ENCODE measurements around the gene TMEM270. TPM values are rescaled to one million over a fixed set of nuclear protein-coding genes. Genes with fewer than 3 reads are reported as not detected.

The TMEM270 gene
- total and polyA plus RNA-seq, 2 of the 8 experiments (the other 6 are each of a cell fraction or from before 2014, with no cell fraction given): 0.26 TPM; not detected in 1

DNA sequence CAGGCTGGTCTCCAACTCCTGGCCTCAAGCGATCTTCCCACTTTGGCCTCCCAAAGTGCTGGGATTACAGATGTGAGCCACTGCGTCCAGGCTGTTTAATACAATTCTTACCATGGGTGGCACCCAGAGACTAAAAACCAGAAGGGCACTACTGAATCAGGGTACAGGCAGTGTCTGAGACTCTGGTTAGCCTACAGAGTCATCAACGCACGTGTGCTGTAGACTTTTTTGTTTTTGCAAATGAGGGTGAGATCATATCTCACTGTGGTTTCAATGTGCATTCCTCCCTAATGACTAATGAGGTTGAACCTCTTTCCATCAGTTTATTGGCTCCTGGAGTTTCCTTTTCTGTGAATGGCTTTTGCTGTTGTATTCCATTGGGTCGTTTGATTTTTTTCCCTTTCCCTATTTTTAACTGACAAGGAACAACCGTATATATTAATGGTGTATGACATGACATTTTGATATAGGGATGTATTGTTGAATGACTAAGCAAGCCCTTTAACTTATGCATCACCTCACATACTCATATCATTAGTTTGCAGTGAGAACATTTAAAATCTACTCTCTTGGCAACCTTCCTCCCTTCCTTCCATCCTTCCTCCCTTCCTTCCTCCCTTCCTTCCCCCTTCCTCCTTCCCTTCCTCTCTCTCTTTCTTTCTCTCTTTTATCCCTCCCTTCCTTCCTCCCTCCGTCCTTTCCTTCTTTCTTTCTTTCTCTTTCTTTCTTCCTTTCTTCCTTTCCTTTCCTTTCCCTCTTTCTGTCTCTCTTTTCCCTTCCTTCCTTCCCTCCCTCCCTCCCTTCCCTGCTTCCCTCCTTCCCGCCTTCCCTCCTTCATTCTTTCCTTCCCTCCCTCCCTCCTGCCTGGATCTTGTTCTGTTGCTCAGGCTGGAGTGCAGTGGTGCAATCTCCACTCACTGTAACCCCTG, 9.3 kb upstream of the TMEM270 start:
- no peak for FAIRE-seq
- WGBS, 2 experiments (ENCODE audit: extremely low coverage in 1 of 2, insufficient coverage in 1 of 2, insufficient read length in 1 of 2, insufficient replicate concordance in 2 of 2, low coverage in 1 of 2, low lambda C conversion rate in 2 of 2, missing lambda C conversion rate in 1 of 2): 71% methylated on average over 7 of the region's 8 CpGs; no CpG with 5 or more reads in 1 of the 2 experiments
- no peak overlapping the region for H3K4me3 ChIP-seq (ENCODE audit: extremely low read depth in 1 of 4, insufficient read depth in 2 of 4, low read depth in 3 of 4, low read length in 4 of 4)
- no peak overlapping the region for H2BK120ac ChIP-seq (replicated peaks; ENCODE audit: low read depth, low read length)
- peaks cover 4 to 5% of the 10 kb centered on the region in 2 experiments; a peak in 3 of 4 replicates for H3K9me3 ChIP-seq (ENCODE audit: insufficient read depth in 2 of 2, low read depth in 1 of 2, low read length in 1 of 2)
- no peak overlapping the region for H2BK12ac ChIP-seq (ENCODE audit: low read depth, low read length)
- H3K79me2 ChIP-seq (ENCODE audit: control insufficient read depth in 1 of 2, insufficient read depth in 2 of 2, low read length in 2 of 2): no peaks in the 10 kb centered on the region
- 0 out of 7 replicates have a peak, but pooled peaks cover 0 to 2% (median 0%) of the 10 kb centered on the region in 4 experiments for H3K4me1 ChIP-seq (replicated peaks in 1 of 4; ENCODE audit: control insufficient read depth in 3 of 4, insufficient read depth in 4 of 4, low read length in 3 of 4)
- no peak overlapping the region for H2BK5ac ChIP-seq (ENCODE audit: low read depth, low read length)
- no peak overlapping the region for H4K91ac ChIP-seq (replicated peaks; ENCODE audit: insufficient read length, low read length)
- CTCF ChIA-PET (ENCODE audit: partially characterized antibody): interaction anchor here (0.7 to 5.8 kb wide), 8 partner anchors 10 to 174 kb away, joined by 3 to 72 read pairs (median 10); partner anchors contain the start of gene METTL27
- H2AK5ac ChIP-seq (ENCODE audit: low read depth, low read length): no peak overlapping the region
- no peaks in the 10 kb centered on the region for H3K23me2 ChIP-seq (ENCODE audit: low read depth, low read length)
- no peak for TF ChIP-seq CTBP2 (IDR thresholded peaks at IDR 0.05; ENCODE audit: borderline replicate concordance, insufficient read depth, insufficient read length, low read length)
- no peak for TF ChIP-seq GABPA (IDR thresholded peaks at IDR 0.05; ENCODE audit: borderline replicate concordance, insufficient read depth, low read length)
- no peak for TF ChIP-seq SIX5 (IDR thresholded peaks at IDR 0.05; ENCODE audit: low read depth, low read length)
- no peak for TF ChIP-seq EP300 (IDR thresholded peaks at IDR 0.05; ENCODE audit: borderline replicate concordance in 1 of 2, low read depth in 2 of 2, low read length in 2 of 2)
- H2BK20ac ChIP-seq (ENCODE audit: low read length): no peak overlapping the region
- POLR2A ChIA-PET (ENCODE audit: partially characterized antibody): interaction anchor here (0.8 to 6.3 kb wide), 6 partner anchors 10 to 110 kb away, joined by 3 to 28 read pairs (median 5); partner anchors contain the start of genes CLDN4 and METTL27
- H3K4ac ChIP-seq (replicated peaks; ENCODE audit: insufficient read length, low read depth, low read length): no peak overlapping the region
- no peaks in the 10 kb centered on the region for H3K79me1 ChIP-seq (ENCODE audit: low read depth, low read length)
- no peak for DNase-seq (ENCODE audit: low read depth in 1 of 2, low spot score in 2 of 2)
- no peak overlapping the region for H3K9ac ChIP-seq (replicated peaks in 1 of 4; ENCODE audit: extremely low read depth in 1 of 4, low read depth in 3 of 4, low read length in 3 of 4)
- no peak overlapping the region for H3K27ac ChIP-seq (ENCODE audit: low read depth, low read length)
- no peaks in the 10 kb centered on the region for H4K20me1 ChIP-seq (replicated peaks in 1 of 2; ENCODE audit: control insufficient read depth in 1 of 2, insufficient read depth in 2 of 2, low read length in 2 of 2)
- no peak overlapping the region for H3K18ac ChIP-seq (ENCODE audit: extremely low read depth, low read length)
- H3K14ac ChIP-seq (ENCODE audit: insufficient read length): no peak overlapping the region
- H2BK15ac ChIP-seq (ENCODE audit: low read length): no peak overlapping the region; the same call in 1 of the 2 replicates
- H3K36me3 ChIP-seq (ENCODE audit: control insufficient read depth in 2 of 4, insufficient read depth in 4 of 4, low read length in 3 of 4): no peaks in the 10 kb centered on the region
- peaks cover 0 to 3% (median 0%) of the 10 kb centered on the region in 4 experiments; a peak in 4 of 7 replicates for H3K27me3 ChIP-seq (replicated peaks in 1 of 4; ENCODE audit: control insufficient read depth in 3 of 4, extremely low read depth in 1 of 4, insufficient read depth in 3 of 4, low read length in 3 of 4)
- no peak overlapping the region for H2AFZ ChIP-seq (ENCODE audit: low read length)
- H3K56ac ChIP-seq (replicated peaks; ENCODE audit: insufficient read length, low read depth, low read length): no peak overlapping the region
- no peak overlapping the region for H4K8ac ChIP-seq (ENCODE audit: extremely low read depth, insufficient read depth, low read length)
- no peak overlapping the region for H3K4me2 ChIP-seq (ENCODE audit: insufficient read depth in 1 of 2, low read depth in 2 of 2, low read length in 2 of 2)
- no peak overlapping the region for H4K5ac ChIP-seq (ENCODE audit: insufficient read length, low read depth, low read length)
- no peak overlapping the region for H3K23ac ChIP-seq (ENCODE audit: insufficient read length)
